Pancreas (tissue), 10 donors: ENCODE results near the gene PRR20G. TPM values are rescaled to one million over a fixed set of nuclear protein-coding genes. Genes with fewer than 3 reads are reported as not detected.

ENCODE experiments used
- ATAC-seq, 4 donors: fragments of 200-7000 bp; cut with Tn5 transposase; one replicate each; pipeline versions ENCODE4 v1.8.0 to v1.9.1; 2020; ENCODE audit warnings: mild to moderate bottlenecking in 4 of 4, moderate library complexity in 4 of 4
- DNase-seq, 6 donors: peaks; one replicate each; pipeline ENCODE4 v3.0.0-alpha.2; 2020
- FAIRE-seq: peaks from 2 replicates; lab custom pipeline; 2012; peaks lifted over from hg19 to GRCh38; lab: Jason Lieb, UNC
- H3K27ac ChIP-seq, 4 donors: fragments of 200-600 bp; sonication (generic); 1 replicate in 3 of 4; 2 replicates in 1 of 4; pipeline versions ENCODE4 v1.5.0 to v1.8.0; 2020
- H3K27me3 ChIP-seq, 4 donors: fragments of 200-600 bp; one replicate each; pipeline ENCODE4 v1.8.0; 2021
- H3K36me3 ChIP-seq, 3 donors: fragments of 200-600 bp; sonication (generic) in 1 of 3; one replicate each; pipeline versions ENCODE4 v1.5.0 to v1.8.0; 2020 to 2021
- H3K4me1 ChIP-seq, 3 donors: fragments of 200-600 bp; one replicate each; pipeline ENCODE4 v1.8.0; 2021
- H3K4me3 ChIP-seq, 4 donors: fragments of 200-600 bp; sonication (generic) in 2 of 4; one replicate each; pipeline versions ENCODE4 v1.5.0 to v1.8.0; 2020 to 2021
- H3K9me3 ChIP-seq, 4 donors: fragments of 200-600 bp; one replicate each; pipeline ENCODE4 v1.8.0; 2021
- CTCF ChIP-seq, 4 donors: fragments of 200-600 bp; sonication (generic) in 3 of 4; IDR thresholded peaks; one replicate each; pipeline versions ENCODE4 v1.5.0 to v1.8.0; 2021; ENCODE audit warnings: antibody characterized with exemption in 4 of 4
- WGBS, 2 donors: extraction: QIAGEN DNeasy Blood & Tissue Kit; methylation state at CpG; one replicate each; pipeline ENCODE4 v1.1.7; 2013; 5-methylcytosine and 5-hydroxymethylcytosine counted together
- intact Hi-C, 3 donors: fragments of 100-400 bp; cut with DNase I; formaldehyde crosslinking; loops; one replicate each; pipeline versions ENCODE4 v1.11.1 to v1.14.2; 2022
- polyA plus RNA-seq, 2 donors: library from polyadenylated mRNA; stranded (reverse); fragments of 200-250 nt; gene quantifications; one replicate each; pipeline ENCODE4 v1.2.3, GENCODE V29; 2013
- total RNA-seq, 6 donors: library from RNA; stranded (reverse); fragmentation: NEBNext Ultra II Directional in 4 of 6; extraction: Animal tissue kit (Norgen Biotek cat#: 25700) in 4 of 6; gene quantifications; one replicate each; pipeline versions ENCODE4 v1.2.1 to v1.2.4, GENCODE V29; 2021 to 2023
- donor health status: healthy with polysubstance abuse.
- donor health status: DM: no; HTN: no; CAD: no; lungs with moderate emphysema.
- donor health status: DM: no; HTN: no; CAD: no.
- donor health status: control.
- donor health status: control.
- donor health status: Bipolar disorder and iron deficiency.
- donor health status: DM: yes; HTN: yes; CAD: no.
- donor health status: DM: no; HTN: no; CAD: no.
- donor health status: DM: no; HTN: no; CAD: no.
- donor health status: DM: yes; HTN: yes; CAD: no.

The PRR20G gene
- total and polyA plus RNA-seq, 8 donors, result not detected

GRCh38 chr3:127328421-127328820, 40.6 kb upstream of the PRR20G start:
- ATAC-seq (no peak), DNase-seq (no peak), FAIRE-seq (no peak)
- H3K27ac ChIP-seq, result no peak overlapping the region
- intact Hi-C loops, result no loop called here
- no peaks in the 10 kb centered on the region for H3K36me3 ChIP-seq
- no peaks in the 10 kb centered on the region for H3K4me1 ChIP-seq
- no peak overlapping the region for H3K4me3 ChIP-seq
- H3K27me3 ChIP-seq, result no peaks in the 10 kb centered on the region
- H3K9me3 ChIP-seq, result peaks cover 0 to 4% (median 0%) of the 10 kb centered on the region in 4 donors
- no peak for TF ChIP-seq CTCF (IDR thresholded peaks at IDR 0.05)

GRCh38 chr3:127326341-127326740, 38.5 kb upstream of the PRR20G start:
- Histone ChIP-seq H3K4me1 (no peaks in the 10 kb centered on the region), H3K27ac (no peak overlapping the region), H3K4me3 (no peak overlapping the region), H3K36me3 (no peaks in the 10 kb centered on the region), H3K27me3 (no peaks in the 10 kb centered on the region), H3K9me3 (peaks cover 0 to 4% (median 0%) of the 10 kb centered on the region in 4 donors)
- DNase-seq, result no peak
- no peak for ATAC-seq
- no peak for TF ChIP-seq CTCF (IDR thresholded peaks at IDR 0.05)
- intact Hi-C loops, result no loop called here
- FAIRE-seq, result no peak

- ATAC-seq, result peak in 3 of 4 donors; percentile 25 to 82 (median 37)
- no peak for TF ChIP-seq CTCF (IDR thresholded peaks at IDR 0.05)
- H3K4me1 ChIP-seq, result no peaks in the 10 kb centered on the region
- no peak overlapping the region for H3K4me3 ChIP-seq
- no peaks in the 10 kb centered on the region for H3K27me3 ChIP-seq
- no peak overlapping the region for H3K27ac ChIP-seq
- no peak for FAIRE-seq
- no peak for DNase-seq
- 98 to 100% methylated on average over 1 of the region's 1 CpG for WGBS, 2 donors
- no peaks in the 10 kb centered on the region for H3K9me3 ChIP-seq
- intact Hi-C loops, result no loop called here
- H3K36me3 ChIP-seq, result no peaks in the 10 kb centered on the region
Measured at GRCh38 chr3:127325629-127325961, 37.7 kb upstream of the PRR20G start.

- TF ChIP-seq CTCF (IDR thresholded peaks at IDR 0.05), result no peak
- Histone ChIP-seq H3K27me3 (no peaks in the 10 kb centered on the region), H3K4me1 (no peaks in the 10 kb centered on the region), H3K27ac (no peak overlapping the region), H3K36me3 (no peaks in the 10 kb centered on the region), H3K4me3 (no peak overlapping the region), H3K9me3 (no peaks in the 10 kb centered on the region)
- FAIRE-seq (no peak), DNase-seq (no peak), ATAC-seq (peak in 1 of 4 donors; percentile 68)
- WGBS, 2 donors, result 66 to 69% methylated on average over 4 of the region's 4 CpGs
- intact Hi-C loops, result no loop called here
Measured at GRCh38 chr3:127324913-127325628, 37.2 kb upstream of the PRR20G start.

GRCh38 chr3:127324076-127324475, 36.2 kb upstream of the PRR20G start:
- intact Hi-C loops, result no loop called here
- ATAC-seq (no peak), FAIRE-seq (no peak), DNase-seq (no peak)
- 61 to 71% methylated on average over 3 of the region's 3 CpGs for WGBS, 2 donors
- H3K4me3 ChIP-seq, result no peak overlapping the region
- H3K9me3 ChIP-seq, result no peaks in the 10 kb centered on the region
- H3K36me3 ChIP-seq, result no peaks in the 10 kb centered on the region
- no peak for TF ChIP-seq CTCF (IDR thresholded peaks at IDR 0.05)
- no peaks in the 10 kb centered on the region for H3K27me3 ChIP-seq
- no peak overlapping the region for H3K27ac ChIP-seq
- no peaks in the 10 kb centered on the region for H3K4me1 ChIP-seq
